A673 (cell line): ENCODE data around the gene VAC14.

Source experiments
- CTCF ChIP-seq: fragments of 300-800, 200-600 bp; sonication (generic); conservative IDR thresholded peaks from 2 replicates; pipeline ENCODE4 v1.5.1; 2017; ENCODE audit warnings: low read depth, mild to moderate bottlenecking, antibody characterized with exemption, low read length, moderate library complexity, mixed read lengths
- EZH2 ChIP-seq: fragments of 200-600 bp; sonication (generic); IDR thresholded peaks from 2 replicates; pipeline ENCODE4 v1.6.1; 2017; ENCODE audit warnings: borderline replicate concordance, low read depth, mild to moderate bottlenecking, mixed read lengths, antibody characterized with exemption, low read length; ENCODE audit not compliant: poor library complexity, severe bottlenecking

- no peak for TF ChIP-seq CTCF
- TF ChIP-seq EZH2, result no peak
These were observed 72.8 kb downstream of the VAC14 start for GRCh38 chr16:70728150-70728549.
